Measurements from ENCODE around the gene RPS6KB2.

RPS6KB2 gene

GRCh38 chr11:67397536-67397935 is 30.8 kb upstream of the RPS6KB2 start:
- peaks cover 5 to 66% (median 41%) of the 10 kb centered on the region in 4 experiments for H3K36me3 ChIP-seq (ENCODE audit: control insufficient read depth in 4 of 4, insufficient read depth in 4 of 4, low read length in 3 of 4)
- no peaks in the 10 kb centered on the region for H3K9me3 ChIP-seq (ENCODE audit: control extremely low read depth in 1 of 5, control insufficient read depth in 4 of 5, insufficient read depth in 2 of 5, low read depth in 1 of 5, low read length in 4 of 5)
- DNase-seq, result peak in 1 of 3 donors; percentile 33
- ChIA-PET POLR2A (interaction anchor here (1.2 kb wide), 1 partner anchor 39 kb away, joined by 3 read pairs; no protein-coding TSS in a partner anchor), CTCF (interaction anchor here (1.0 to 1.7 kb wide), 2 partner anchors 16 to 39 kb away, joined by 3 to 5 read pairs; no protein-coding TSS in a partner anchor)
- H3K27me3 ChIP-seq (replicated peaks in 2 of 5; ENCODE audit: control insufficient read depth in 4 of 5, insufficient read depth in 5 of 5, low read length in 4 of 5), result no peaks in the 10 kb centered on the region
- H3K27ac ChIP-seq (ENCODE audit: insufficient read depth in 1 of 2, low read depth in 1 of 2, low read length in 2 of 2, poor library complexity in 1 of 2, severe bottlenecking in 2 of 2), result peak overlapping the region in 1 of 2 experiments; percentile 61
- peaks cover 4 to 70% (median 47%) of the 10 kb centered on the region in 4 experiments for H3K4me1 ChIP-seq (ENCODE audit: control extremely low read depth in 1 of 4, control insufficient read depth in 4 of 4, insufficient read depth in 4 of 4, low read length in 3 of 4)
- peak overlapping the region in 2 of 7 experiments; percentile 23 to 26 for H3K4me3 ChIP-seq (ENCODE audit: control insufficient read depth in 1 of 7, extremely low read depth in 1 of 7, insufficient read depth in 4 of 7, low read depth in 2 of 7, low read length in 6 of 7)
- WGBS (ENCODE audit: insufficient coverage), result 86% methylated on average over 6 of the region's 6 CpGs

- ChIA-PET POLR2A (interaction anchor here (1.2 kb wide), 1 partner anchor 39 kb away, joined by 3 read pairs; no protein-coding TSS in a partner anchor), CTCF (interaction anchor here (1.0 kb wide), 1 partner anchor 38 kb away, joined by 3 read pairs; no protein-coding TSS in a partner anchor)
- no peaks in the 10 kb centered on the region for H3K27me3 ChIP-seq (replicated peaks in 2 of 5; ENCODE audit: control insufficient read depth in 4 of 5, insufficient read depth in 5 of 5, low read length in 4 of 5)
- peaks cover 5 to 66% (median 41%) of the 10 kb centered on the region in 4 experiments for H3K36me3 ChIP-seq (ENCODE audit: control insufficient read depth in 4 of 4, insufficient read depth in 4 of 4, low read length in 3 of 4)
- peaks cover 4 to 72% (median 50%) of the 10 kb centered on the region in 4 experiments for H3K4me1 ChIP-seq (ENCODE audit: control extremely low read depth in 1 of 4, control insufficient read depth in 4 of 4, insufficient read depth in 4 of 4, low read length in 3 of 4)
- 96% methylated on average over 19 of the region's 24 CpGs for WGBS (ENCODE audit: insufficient coverage)
- no peaks in the 10 kb centered on the region for H3K9me3 ChIP-seq (ENCODE audit: control extremely low read depth in 1 of 5, control insufficient read depth in 4 of 5, insufficient read depth in 2 of 5, low read depth in 1 of 5, low read length in 4 of 5)
- H3K27ac ChIP-seq (ENCODE audit: insufficient read depth in 1 of 2, low read depth in 1 of 2, low read length in 2 of 2, poor library complexity in 1 of 2, severe bottlenecking in 2 of 2), result no peak overlapping the region
- no peak for DNase-seq
- H3K4me3 ChIP-seq (ENCODE audit: control insufficient read depth in 1 of 7, extremely low read depth in 1 of 7, insufficient read depth in 4 of 7, low read depth in 2 of 7, low read length in 6 of 7), result no peak overlapping the region
Measured at GRCh38 chr11:67397986-67398660, 30.2 kb upstream of the RPS6KB2 start.

GRCh38 chr11:67398661-67399563 is 29.4 kb upstream of the RPS6KB2 start:
- 94% methylated on average over 25 of the region's 31 CpGs for WGBS (ENCODE audit: insufficient coverage)
- peaks cover 3 to 58% (median 37%) of the 10 kb centered on the region in 4 experiments for H3K36me3 ChIP-seq (ENCODE audit: control insufficient read depth in 4 of 4, insufficient read depth in 4 of 4, low read length in 3 of 4)
- no peak for DNase-seq
- H3K27ac ChIP-seq (ENCODE audit: insufficient read depth in 1 of 2, low read depth in 1 of 2, low read length in 2 of 2, poor library complexity in 1 of 2, severe bottlenecking in 2 of 2), result no peak overlapping the region
- ChIA-PET CTCF (no interaction called here), POLR2A (interaction anchor here (0.6 kb wide), 1 partner anchor 9 kb away, joined by 9 read pairs; no protein-coding TSS in a partner anchor)
- H3K27me3 ChIP-seq (replicated peaks in 2 of 5; ENCODE audit: control insufficient read depth in 4 of 5, insufficient read depth in 5 of 5, low read length in 4 of 5), result no peaks in the 10 kb centered on the region
- peaks cover 7 to 78% (median 58%) of the 10 kb centered on the region in 4 experiments for H3K4me1 ChIP-seq (ENCODE audit: control extremely low read depth in 1 of 4, control insufficient read depth in 4 of 4, insufficient read depth in 4 of 4, low read length in 3 of 4)
- H3K9me3 ChIP-seq (ENCODE audit: control extremely low read depth in 1 of 5, control insufficient read depth in 4 of 5, insufficient read depth in 2 of 5, low read depth in 1 of 5, low read length in 4 of 5), result no peaks in the 10 kb centered on the region
- no peak overlapping the region for H3K4me3 ChIP-seq (ENCODE audit: control insufficient read depth in 1 of 7, extremely low read depth in 1 of 7, insufficient read depth in 4 of 7, low read depth in 2 of 7, low read length in 6 of 7)

- Histone ChIP-seq H3K4me3 (ENCODE audit: control insufficient read depth in 1 of 7, extremely low read depth in 1 of 7, insufficient read depth in 4 of 7, low read depth in 2 of 7, low read length in 6 of 7) (peak overlapping the region in 6 of 7 experiments; percentile 64 to 89 (median 82)), H3K9me3 (ENCODE audit: control extremely low read depth in 1 of 5, control insufficient read depth in 4 of 5, insufficient read depth in 2 of 5, low read depth in 1 of 5, low read length in 4 of 5) (no peaks in the 10 kb centered on the region), H3K36me3 (ENCODE audit: control insufficient read depth in 4 of 4, insufficient read depth in 4 of 4, low read length in 3 of 4) (peaks cover 3 to 50% (median 34%) of the 10 kb centered on the region in 4 experiments), H3K4me1 (ENCODE audit: control extremely low read depth in 1 of 4, control insufficient read depth in 4 of 4, insufficient read depth in 4 of 4, low read length in 3 of 4) (peaks cover 7 to 89% (median 73%) of the 10 kb centered on the region in 4 experiments), H3K27ac (ENCODE audit: insufficient read depth in 1 of 2, low read depth in 1 of 2, low read length in 2 of 2, poor library complexity in 1 of 2, severe bottlenecking in 2 of 2) (peak overlapping the region in 1 of 2 experiments; percentile 82), H3K27me3 (replicated peaks in 2 of 5; ENCODE audit: control insufficient read depth in 4 of 5, insufficient read depth in 5 of 5, low read length in 4 of 5) (no peaks in the 10 kb centered on the region)
- POLR2A ChIA-PET, result interaction anchor here (1.1 to 1.9 kb wide), 8 partner anchors 8 to 68 kb away, joined by 3 to 9 read pairs (median 4); partner anchors contain the start of genes POLD4, RAD9A and RPS6KB2
- no peak for DNase-seq
- CTCF ChIA-PET, result interaction anchor here (0.7 to 6.1 kb wide), 11 partner anchors 8 to 183 kb away, joined by 3 to 60 read pairs (median 11); partner anchors contain the start of genes CARNS1, GSTP1, RAD9A and TMEM134
- WGBS (ENCODE audit: insufficient coverage), result 63% methylated on average over 23 of the region's 23 CpGs
Measured at GRCh38 chr11:67400251-67400941, 27.9 kb upstream of the RPS6KB2 start.

GRCh38 chr11:67400942-67401494 is 27.3 kb upstream of the RPS6KB2 start:
- no peaks in the 10 kb centered on the region for H3K27me3 ChIP-seq (replicated peaks in 2 of 5; ENCODE audit: control insufficient read depth in 4 of 5, insufficient read depth in 5 of 5, low read length in 4 of 5)
- POLR2A ChIA-PET, result interaction anchor here (0.7 to 1.9 kb wide), 13 partner anchors 8 to 68 kb away, joined by 3 to 9 read pairs (median 4); partner anchors contain the start of genes POLD4, PTPRCAP, RAD9A and RPS6KB2
- WGBS (ENCODE audit: insufficient coverage), result 5% methylated on average over 27 of the region's 27 CpGs
- peaks cover 3 to 50% (median 34%) of the 10 kb centered on the region in 4 experiments for H3K36me3 ChIP-seq (ENCODE audit: control insufficient read depth in 4 of 4, insufficient read depth in 4 of 4, low read length in 3 of 4)
- DNase-seq, result no peak
- H3K4me1 ChIP-seq (ENCODE audit: control extremely low read depth in 1 of 4, control insufficient read depth in 4 of 4, insufficient read depth in 4 of 4, low read length in 3 of 4), result peaks cover 7 to 90% (median 79%) of the 10 kb centered on the region in 4 experiments
- no peaks in the 10 kb centered on the region for H3K9me3 ChIP-seq (ENCODE audit: control extremely low read depth in 1 of 5, control insufficient read depth in 4 of 5, insufficient read depth in 2 of 5, low read depth in 1 of 5, low read length in 4 of 5)
- peak overlapping the region; percentile 64 to 89 (median 82) for H3K4me3 ChIP-seq (ENCODE audit: control insufficient read depth in 1 of 7, extremely low read depth in 1 of 7, insufficient read depth in 4 of 7, low read depth in 2 of 7, low read length in 6 of 7)
- CTCF ChIA-PET, result interaction anchor here (0.6 to 6.1 kb wide), 17 partner anchors 9 to 182 kb away, joined by 3 to 60 read pairs (median 8); partner anchors contain the start of genes CARNS1, GSTP1, PTPRCAP and RAD9A
- peak overlapping the region in 1 of 2 experiments; percentile 82 for H3K27ac ChIP-seq (ENCODE audit: insufficient read depth in 1 of 2, low read depth in 1 of 2, low read length in 2 of 2, poor library complexity in 1 of 2, severe bottlenecking in 2 of 2)

Measured in common myeloid progenitor, CD34-positive (primary cell).